Cardiac fibroblast (primary cell): ENCODE results near the gene MX2.
"Not testable (repeated sequence)": the region's sequence is repeated elsewhere in the genome, so short reads cannot be mapped to it uniquely, and the experiment has no call there.

ENCODE experiments used
- DNase-seq, 2 donors: peaks; one replicate each; pipeline versions ENCODE4 v3.0.0 to v3.0.0-alpha.2; 2010; ENCODE audit warnings: low read depth in 2 of 2
- H3K4me3 ChIP-seq, 2 donors: replicated peaks in 1 of 2; 1 replicate in 1 of 2; 2 replicates in 1 of 2; pipeline ENCODE4 v1.5.1; 2011; ENCODE audit warnings: low read depth in 2 of 2, low read length in 2 of 2, mild to moderate bottlenecking in 2 of 2, moderate library complexity in 1 of 2
- TF ChIP-seq, protein P1 (sequence below): IDR thresholded peaks from one replicate; pipeline ENCODE4 v1.5.1; 2011; ENCODE audit warnings: low read depth, mild to moderate bottlenecking, low read length, inconsistent platforms

Gene MX2

GRCh38 chr21:41349619-41350390, 12.0 kb upstream of the MX2 start:
- DNase-seq: no peak
- TF ChIP-seq, protein P1, sequence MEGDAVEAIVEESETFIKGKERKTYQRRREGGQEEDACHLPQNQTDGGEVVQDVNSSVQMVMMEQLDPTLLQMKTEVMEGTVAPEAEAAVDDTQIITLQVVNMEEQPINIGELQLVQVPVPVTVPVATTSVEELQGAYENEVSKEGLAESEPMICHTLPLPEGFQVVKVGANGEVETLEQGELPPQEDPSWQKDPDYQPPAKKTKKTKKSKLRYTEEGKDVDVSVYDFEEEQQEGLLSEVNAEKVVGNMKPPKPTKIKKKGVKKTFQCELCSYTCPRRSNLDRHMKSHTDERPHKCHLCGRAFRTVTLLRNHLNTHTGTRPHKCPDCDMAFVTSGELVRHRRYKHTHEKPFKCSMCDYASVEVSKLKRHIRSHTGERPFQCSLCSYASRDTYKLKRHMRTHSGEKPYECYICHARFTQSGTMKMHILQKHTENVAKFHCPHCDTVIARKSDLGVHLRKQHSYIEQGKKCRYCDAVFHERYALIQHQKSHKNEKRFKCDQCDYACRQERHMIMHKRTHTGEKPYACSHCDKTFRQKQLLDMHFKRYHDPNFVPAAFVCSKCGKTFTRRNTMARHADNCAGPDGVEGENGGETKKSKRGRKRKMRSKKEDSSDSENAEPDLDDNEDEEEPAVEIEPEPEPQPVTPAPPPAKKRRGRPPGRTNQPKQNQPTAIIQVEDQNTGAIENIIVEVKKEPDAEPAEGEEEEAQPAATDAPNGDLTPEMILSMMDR: no peak
- no peak overlapping the region for H3K4me3 ChIP-seq

DNA sequence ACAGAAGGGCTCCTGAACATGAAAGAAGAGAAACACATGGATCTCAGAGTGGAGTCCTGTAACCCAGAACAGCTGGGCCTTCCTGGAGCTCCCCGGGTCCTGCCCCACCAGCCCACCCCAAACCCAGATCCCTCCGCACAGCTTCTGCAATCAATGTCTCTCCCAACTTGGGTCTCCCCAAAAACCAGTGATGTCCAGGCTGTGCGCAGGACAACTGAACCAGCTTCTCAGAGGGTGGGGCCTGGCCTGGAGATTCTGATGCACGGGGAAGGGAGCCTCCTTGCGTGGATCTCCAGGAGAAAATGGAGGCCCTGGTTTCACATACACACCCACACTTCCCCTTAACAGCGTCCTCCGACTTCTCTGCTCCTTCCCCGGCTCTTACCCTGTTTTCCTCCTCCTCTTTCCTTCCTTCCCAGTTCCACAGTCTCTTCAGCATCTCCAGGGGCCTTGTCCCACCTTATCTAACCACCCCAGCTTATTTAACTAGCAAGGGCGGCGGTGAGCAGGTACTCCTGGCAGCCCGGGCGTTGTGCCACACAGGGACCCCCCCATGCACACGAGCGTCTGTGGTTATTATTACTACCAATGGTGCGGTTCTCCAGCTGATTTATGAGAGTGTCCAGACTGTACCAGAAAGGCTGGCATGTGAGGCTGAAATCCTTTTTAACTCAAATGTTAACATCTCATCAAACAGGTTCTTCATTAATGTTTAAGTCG, 11.2 kb upstream of the MX2 start:
- no peak overlapping the region for H3K4me3 ChIP-seq
- no peak for DNase-seq
- TF ChIP-seq, protein P1: no peak

- no peak for DNase-seq
- H3K4me3 ChIP-seq: no peak overlapping the region
- TF ChIP-seq, protein P1: no peak
These were observed 4.3 kb upstream of the MX2 start for GRCh38 chr21:41357546-41357945.

DNA sequence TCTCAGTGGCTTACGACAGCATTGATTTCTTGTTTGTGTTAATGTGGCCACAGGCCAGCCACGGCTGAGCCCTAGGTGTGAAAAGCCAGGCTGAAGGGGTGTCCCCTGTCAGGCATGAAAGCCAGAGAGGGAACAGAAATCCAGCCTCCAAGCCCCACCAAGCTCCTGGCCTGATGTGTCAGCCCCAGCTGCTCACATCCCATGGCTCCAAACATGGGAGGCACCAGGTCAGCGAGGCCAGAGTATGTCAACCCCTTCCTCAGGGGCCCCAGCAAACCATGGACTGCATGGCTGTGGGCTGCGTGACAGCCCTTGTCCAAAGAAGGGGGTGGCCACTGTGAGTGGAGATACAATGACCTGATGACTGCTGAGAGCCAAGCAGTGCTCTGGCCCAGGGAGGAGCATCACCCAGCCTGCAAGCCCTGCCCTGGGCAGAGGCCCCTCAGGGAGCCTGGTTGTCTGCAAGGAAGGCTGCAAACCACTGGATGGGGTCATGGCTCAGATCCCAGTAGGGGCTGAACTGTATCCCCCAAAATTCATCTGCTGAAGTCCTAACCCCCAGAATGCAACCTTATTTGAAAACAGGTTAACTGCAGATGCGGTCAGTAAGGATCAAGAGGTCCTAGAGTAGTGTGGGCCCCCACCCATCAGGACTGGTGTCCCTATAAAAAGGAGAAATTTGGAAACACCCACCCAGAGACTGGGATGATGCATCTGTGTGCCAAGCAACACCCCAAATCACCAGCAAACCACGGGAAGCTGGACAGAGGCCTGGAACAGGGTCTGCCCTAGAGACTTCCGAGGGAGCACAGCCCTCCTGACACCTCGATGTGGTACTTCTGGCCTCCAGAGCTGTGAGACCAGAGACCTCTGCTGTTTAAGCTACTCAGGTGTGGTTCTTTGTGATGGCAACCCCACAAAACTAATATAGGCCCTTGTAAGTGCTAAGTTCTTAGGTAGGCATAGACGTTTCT, 3.3 kb upstream of the MX2 start:
- no peak for DNase-seq
- no peak overlapping the region for H3K4me3 ChIP-seq
- TF ChIP-seq, protein P1: no peak

DNA sequence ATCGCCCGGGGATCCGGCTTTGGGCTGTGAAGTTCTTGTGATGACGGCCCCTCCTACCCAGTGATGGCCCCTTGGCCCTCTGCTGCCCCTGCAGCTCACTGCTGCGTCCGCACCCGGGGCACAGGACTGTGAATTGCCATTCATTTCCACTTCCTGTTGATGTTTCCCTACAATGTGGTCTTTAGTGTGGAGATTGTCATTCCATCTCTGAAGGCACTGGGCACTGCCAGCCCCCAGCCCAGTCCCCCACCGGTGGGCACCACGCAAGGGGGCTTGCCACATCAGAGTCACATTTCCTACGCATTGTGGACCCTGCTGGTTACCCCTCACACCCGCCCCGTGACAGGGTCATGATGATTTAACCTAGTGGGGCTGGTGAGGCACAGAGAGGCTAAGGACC, 2.5 kb upstream of the MX2 start:
- no peak overlapping the region for H3K4me3 ChIP-seq
- no peak for DNase-seq
- TF ChIP-seq, protein P1: no peak

DNA sequence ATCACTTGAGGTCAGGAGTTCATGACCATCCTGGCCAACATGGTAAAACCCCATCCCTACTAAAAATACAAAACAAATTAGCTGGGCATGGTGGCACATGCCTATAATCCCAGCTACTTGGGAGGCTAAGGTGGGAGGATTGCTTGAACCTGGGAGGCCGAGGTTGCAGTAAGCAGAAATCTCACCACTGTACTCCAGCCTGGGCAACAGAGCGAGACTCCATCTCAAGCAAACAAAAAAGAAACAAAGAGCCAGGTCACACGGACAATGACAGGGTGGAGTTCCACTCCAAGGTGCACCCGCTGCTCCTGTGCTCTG, 2.1 kb upstream of the MX2 start:
- not testable (repeated sequence) for DNase-seq

More for the DNA sequence above, 2.1 kb upstream of the MX2 start:
- not testable (repeated sequence) for H3K4me3 ChIP-seq
